Measurements from ENCODE around the gene RBM5.
A peak's percentile ranks its signal among the peaks of the same experiment; 100 is the strongest.

RBM5 gene

GRCh38 chr3:50160561-50160983, 71.9 kb downstream of the RBM5 start:
- Histone ChIP-seq H3K4me2 (ENCODE audit: low read length) (no peak overlapping the region), H2BK120ac (ENCODE audit: low read depth, low read length) (no peak overlapping the region), H3K18ac (ENCODE audit: low read length) (no peak overlapping the region), H3K36me3 (ENCODE audit: control insufficient read depth, insufficient read depth, low read length) (peaks cover 3% of the 10 kb centered on the region), H2BK5ac (ENCODE audit: low read length) (no peak overlapping the region), H3K4me1 (ENCODE audit: control insufficient read depth, low read depth, low read length) (peaks cover 33% of the 10 kb centered on the region), H4K5ac (ENCODE audit: low read length) (no peak overlapping the region), H3K4ac (ENCODE audit: low read depth, low read length) (no peak overlapping the region), H2AK5ac (ENCODE audit: low read length) (no peak overlapping the region), H3K9ac (ENCODE audit: low read length) (peak overlapping the region; percentile 7), H3K23ac (ENCODE audit: low read length) (no peak overlapping the region), H3K4me3 (ENCODE audit: low read length) (no peak overlapping the region), H3K79me2 (ENCODE audit: control insufficient read depth, insufficient read depth, low read length) (peaks cover 34% of the 10 kb centered on the region), H3K79me1 (ENCODE audit: low read length) (peaks cover 41% of the 10 kb centered on the region), H3K56ac (ENCODE audit: low read length) (peak overlapping the region; percentile 18), H4K8ac (ENCODE audit: low read depth, low read length) (no peak overlapping the region), H2BK15ac (replicated peaks; ENCODE audit: low read depth) (no peak overlapping the region), H3K27me3 (ENCODE audit: insufficient read depth, low read length, poor library complexity) (no peaks in the 10 kb centered on the region), H3K27ac (ENCODE audit: low read depth, low read length) (no peak overlapping the region)
- peak; percentile 87 for DNase-seq
- no CpG with 5 or more reads among the region's 7 CpGs for WGBS (ENCODE audit: extremely low coverage, insufficient coverage, low lambda C conversion rate)

- Histone ChIP-seq H3K18ac (ENCODE audit: low read length) (no peak overlapping the region), H3K36me3 (ENCODE audit: control insufficient read depth, insufficient read depth, low read length) (peaks cover 3% of the 10 kb centered on the region), H2BK5ac (ENCODE audit: low read length) (peak overlapping the region; percentile 56), H3K4me1 (ENCODE audit: control insufficient read depth, low read depth, low read length) (peaks cover 39% of the 10 kb centered on the region), H3K79me1 (ENCODE audit: low read length) (peaks cover 44% of the 10 kb centered on the region), H3K27ac (ENCODE audit: low read depth, low read length) (no peak overlapping the region), H3K79me2 (ENCODE audit: control insufficient read depth, insufficient read depth, low read length) (peaks cover 32% of the 10 kb centered on the region), H3K4me2 (ENCODE audit: low read length) (no peak overlapping the region), H3K4ac (ENCODE audit: low read depth, low read length) (no peak overlapping the region), H3K56ac (ENCODE audit: low read length) (peak overlapping the region; percentile 62), H2AK5ac (ENCODE audit: low read length) (peak overlapping the region; percentile 41), H3K23ac (ENCODE audit: low read length) (peak overlapping the region; percentile 9), H3K27me3 (ENCODE audit: insufficient read depth, low read length, poor library complexity) (no peaks in the 10 kb centered on the region), H3K4me3 (ENCODE audit: low read length) (no peak overlapping the region), H2BK15ac (replicated peaks; ENCODE audit: low read depth) (no peak overlapping the region), H4K8ac (ENCODE audit: low read depth, low read length) (no peak overlapping the region), H2BK120ac (ENCODE audit: low read depth, low read length) (no peak overlapping the region), H4K5ac (ENCODE audit: low read length) (no peak overlapping the region), H3K9ac (ENCODE audit: low read length) (peak overlapping the region; percentile 46)
- no CpG with 5 or more reads among the region's 13 CpGs for WGBS (ENCODE audit: extremely low coverage, insufficient coverage, low lambda C conversion rate)
- DNase-seq, result no peak
Observed at GRCh38 chr3:50161320-50161719, 72.6 kb downstream of the RBM5 start.

- H3K79me2 ChIP-seq (ENCODE audit: control insufficient read depth, insufficient read depth, low read length), result peaks cover 31% of the 10 kb centered on the region
- peak overlapping the region; percentile 43 for H3K56ac ChIP-seq (ENCODE audit: low read length)
- H3K27me3 ChIP-seq (ENCODE audit: insufficient read depth, low read length, poor library complexity), result no peaks in the 10 kb centered on the region
- no peak overlapping the region for H3K4me3 ChIP-seq (ENCODE audit: low read length)
- DNase-seq, result no peak
- peak overlapping the region; percentile 7 for H2AK5ac ChIP-seq (ENCODE audit: low read length)
- no peak overlapping the region for H2BK15ac ChIP-seq (replicated peaks; ENCODE audit: low read depth)
- no peak overlapping the region for H4K5ac ChIP-seq (ENCODE audit: low read length)
- no peak overlapping the region for H2BK120ac ChIP-seq (ENCODE audit: low read depth, low read length)
- H3K9ac ChIP-seq (ENCODE audit: low read length), result peak overlapping the region; percentile 9
- H3K18ac ChIP-seq (ENCODE audit: low read length), result no peak overlapping the region
- H4K8ac ChIP-seq (ENCODE audit: low read depth, low read length), result no peak overlapping the region
- H2BK5ac ChIP-seq (ENCODE audit: low read length), result no peak overlapping the region
- no peak overlapping the region for H3K4me2 ChIP-seq (ENCODE audit: low read length)
- H3K36me3 ChIP-seq (ENCODE audit: control insufficient read depth, insufficient read depth, low read length), result peaks cover 3% of the 10 kb centered on the region
- H3K27ac ChIP-seq (ENCODE audit: low read depth, low read length), result no peak overlapping the region
- H3K4ac ChIP-seq (ENCODE audit: low read depth, low read length), result no peak overlapping the region
- H3K23ac ChIP-seq (ENCODE audit: low read length), result no peak overlapping the region
- H3K4me1 ChIP-seq (ENCODE audit: control insufficient read depth, low read depth, low read length), result peaks cover 47% of the 10 kb centered on the region
- no CpG with 5 or more reads among the region's 5 CpGs for WGBS (ENCODE audit: extremely low coverage, insufficient coverage, low lambda C conversion rate)
- H3K79me1 ChIP-seq (ENCODE audit: low read length), result peaks cover 48% of the 10 kb centered on the region
Observed at GRCh38 chr3:50162034-50162883, 73.5 kb downstream of the RBM5 start.

DNA sequence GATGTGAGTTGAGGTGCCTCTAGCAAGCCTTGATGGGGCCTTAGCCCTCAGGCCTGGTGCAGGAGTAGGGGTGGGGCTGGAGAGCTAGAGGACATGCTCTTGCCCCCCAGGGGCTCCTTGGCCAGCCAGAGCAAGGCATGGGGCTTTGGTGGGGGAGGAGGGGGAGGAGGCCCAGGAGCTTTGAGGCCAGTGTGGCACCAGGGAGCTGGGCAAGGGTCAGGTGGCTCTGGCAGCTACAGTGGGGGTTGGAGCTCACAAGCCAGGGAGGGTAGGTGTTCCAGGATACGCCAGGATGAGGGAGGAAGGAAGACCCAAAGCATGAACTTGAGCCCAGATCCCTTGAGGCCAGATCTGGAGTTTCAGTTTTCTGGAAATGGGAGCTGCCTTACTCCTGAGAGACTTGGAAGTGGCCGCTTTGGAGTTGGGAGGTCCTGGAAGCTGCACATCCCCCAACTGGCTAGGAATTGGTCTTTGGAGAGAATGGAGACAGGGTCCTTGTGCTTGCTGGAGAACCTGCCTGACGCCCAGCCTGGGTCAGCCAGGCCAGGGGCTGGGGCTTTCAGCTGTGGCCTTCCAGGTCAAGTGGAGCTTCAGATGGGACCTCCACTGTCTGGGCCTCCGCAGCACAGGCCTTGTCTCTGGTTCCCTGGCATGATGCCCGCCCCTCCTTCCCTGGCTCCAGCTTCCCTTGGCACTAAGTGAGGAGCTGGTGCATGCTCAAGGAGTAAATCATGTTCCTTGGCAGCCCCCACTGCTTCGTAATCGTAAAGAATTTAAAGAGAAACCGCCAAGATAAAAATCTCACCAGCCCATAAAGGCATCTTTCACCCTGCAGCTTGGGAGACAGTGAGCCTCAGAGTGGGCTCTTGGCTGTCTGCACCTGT, 75.1 kb downstream of the RBM5 start:
- H3K27ac ChIP-seq (ENCODE audit: low read depth, low read length), result no peak overlapping the region

GRCh38 chr3:50164481-50164880, 75.8 kb downstream of the RBM5 start:
- Histone ChIP-seq H3K4me2 (ENCODE audit: low read length) (no peak overlapping the region), H3K56ac (ENCODE audit: low read length) (no peak overlapping the region), H3K4ac (ENCODE audit: low read depth, low read length) (no peak overlapping the region), H3K9ac (ENCODE audit: low read length) (no peak overlapping the region), H3K4me1 (ENCODE audit: control insufficient read depth, low read depth, low read length) (peaks cover 43% of the 10 kb centered on the region), H3K23ac (ENCODE audit: low read length) (no peak overlapping the region), H2BK120ac (ENCODE audit: low read depth, low read length) (no peak overlapping the region), H3K27ac (ENCODE audit: low read depth, low read length) (no peak overlapping the region), H4K5ac (ENCODE audit: low read length) (no peak overlapping the region), H3K79me2 (ENCODE audit: control insufficient read depth, insufficient read depth, low read length) (peaks cover 26% of the 10 kb centered on the region), H2BK15ac (replicated peaks; ENCODE audit: low read depth) (no peak overlapping the region), H4K8ac (ENCODE audit: low read depth, low read length) (no peak overlapping the region), H3K18ac (ENCODE audit: low read length) (no peak overlapping the region), H3K36me3 (ENCODE audit: control insufficient read depth, insufficient read depth, low read length) (peaks cover 3% of the 10 kb centered on the region), H3K27me3 (ENCODE audit: insufficient read depth, low read length, poor library complexity) (no peaks in the 10 kb centered on the region), H3K4me3 (ENCODE audit: low read length) (no peak overlapping the region), H2BK5ac (ENCODE audit: low read length) (no peak overlapping the region), H3K79me1 (ENCODE audit: low read length) (peaks cover 49% of the 10 kb centered on the region), H2AK5ac (ENCODE audit: low read length) (no peak overlapping the region)
- no CpG with 5 or more reads among the region's 1 CpG for WGBS (ENCODE audit: extremely low coverage, insufficient coverage, low lambda C conversion rate)
- no peak for DNase-seq

More for the DNA sequence above, 75.1 kb downstream of the RBM5 start:
- H3K4me2 ChIP-seq (ENCODE audit: low read length), result no peak overlapping the region
- H2BK15ac ChIP-seq (replicated peaks; ENCODE audit: low read depth), result no peak overlapping the region
- no peak overlapping the region for H3K23ac ChIP-seq (ENCODE audit: low read length)
- H3K36me3 ChIP-seq (ENCODE audit: control insufficient read depth, insufficient read depth, low read length), result peaks cover 3% of the 10 kb centered on the region
- H2BK120ac ChIP-seq (ENCODE audit: low read depth, low read length), result no peak overlapping the region
- peaks cover 27% of the 10 kb centered on the region for H3K79me2 ChIP-seq (ENCODE audit: control insufficient read depth, insufficient read depth, low read length)
- no CpG with 5 or more reads among the region's 8 CpGs for WGBS (ENCODE audit: extremely low coverage, insufficient coverage, low lambda C conversion rate)
- no peaks in the 10 kb centered on the region for H3K27me3 ChIP-seq (ENCODE audit: insufficient read depth, low read length, poor library complexity)
- no peak overlapping the region for H2AK5ac ChIP-seq (ENCODE audit: low read length)
- H3K4me1 ChIP-seq (ENCODE audit: control insufficient read depth, low read depth, low read length), result peaks cover 47% of the 10 kb centered on the region
- peaks cover 46% of the 10 kb centered on the region for H3K79me1 ChIP-seq (ENCODE audit: low read length)
- H3K56ac ChIP-seq (ENCODE audit: low read length), result peak overlapping the region; percentile 47
- no peak for DNase-seq
- H3K18ac ChIP-seq (ENCODE audit: low read length), result no peak overlapping the region
- no peak overlapping the region for H4K5ac ChIP-seq (ENCODE audit: low read length)
- no peak overlapping the region for H4K8ac ChIP-seq (ENCODE audit: low read depth, low read length)
- H2BK5ac ChIP-seq (ENCODE audit: low read length), result no peak overlapping the region
- H3K4me3 ChIP-seq (ENCODE audit: low read length), result no peak overlapping the region
- H3K9ac ChIP-seq (ENCODE audit: low read length), result no peak overlapping the region
- no peak overlapping the region for H3K4ac ChIP-seq (ENCODE audit: low read depth, low read length)
